ENCODE results near the gene CNOT2.
A peak's percentile ranks its signal among the peaks of the same experiment; 100 is the strongest.

CNOT2 gene

GRCh38 chr12:70353780-70354660, 110.8 kb downstream of the CNOT2 start:
- H3K4me3 ChIP-seq (ENCODE audit: low read length): no peak overlapping the region
- H3K9me3 ChIP-seq (ENCODE audit: control insufficient read depth, low read depth, low read length): no peaks in the 10 kb centered on the region
- H3K27ac ChIP-seq (ENCODE audit: low read length): no peak overlapping the region
- H3K36me3 ChIP-seq (ENCODE audit: control insufficient read depth, low read depth, low read length): peaks cover 20% of the 10 kb centered on the region
- no peaks in the 10 kb centered on the region for H3K27me3 ChIP-seq (ENCODE audit: control insufficient read depth, insufficient read depth, low read length)
- no peak overlapping the region for H3K9ac ChIP-seq (ENCODE audit: low read length)
- H3K4me1 ChIP-seq (ENCODE audit: control insufficient read depth, low read depth, low read length): no peaks in the 10 kb centered on the region

DNA sequence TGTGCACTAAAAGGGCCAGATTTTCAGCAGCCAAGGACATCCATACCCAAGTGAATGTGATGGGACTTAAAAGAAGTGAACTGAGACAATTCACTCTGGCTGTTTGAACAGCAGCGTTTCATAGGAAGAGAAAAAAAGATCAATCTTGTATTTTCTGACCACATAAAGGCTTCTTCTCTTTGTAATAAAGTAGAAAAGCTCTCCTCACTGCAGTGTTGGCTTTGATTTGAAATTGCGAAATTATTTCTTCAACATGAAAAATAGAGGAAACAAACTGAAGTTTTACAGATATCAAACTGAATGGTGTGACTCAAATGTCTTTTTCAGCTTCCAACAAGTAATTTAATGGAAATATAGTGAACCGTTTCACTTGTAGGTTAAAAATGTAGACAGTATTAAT, 111.6 kb downstream of the CNOT2 start:
- Histone ChIP-seq H3K9me3 (ENCODE audit: control insufficient read depth, low read depth, low read length) (no peaks in the 10 kb centered on the region), H3K27ac (ENCODE audit: low read length) (no peak overlapping the region), H3K27me3 (ENCODE audit: control insufficient read depth, insufficient read depth, low read length) (no peaks in the 10 kb centered on the region), H3K4me3 (ENCODE audit: low read length) (no peak overlapping the region), H3K4me1 (ENCODE audit: control insufficient read depth, low read depth, low read length) (no peaks in the 10 kb centered on the region), H3K36me3 (ENCODE audit: control insufficient read depth, low read depth, low read length) (peaks cover 17% of the 10 kb centered on the region), H3K9ac (ENCODE audit: low read length) (no peak overlapping the region)

DNA sequence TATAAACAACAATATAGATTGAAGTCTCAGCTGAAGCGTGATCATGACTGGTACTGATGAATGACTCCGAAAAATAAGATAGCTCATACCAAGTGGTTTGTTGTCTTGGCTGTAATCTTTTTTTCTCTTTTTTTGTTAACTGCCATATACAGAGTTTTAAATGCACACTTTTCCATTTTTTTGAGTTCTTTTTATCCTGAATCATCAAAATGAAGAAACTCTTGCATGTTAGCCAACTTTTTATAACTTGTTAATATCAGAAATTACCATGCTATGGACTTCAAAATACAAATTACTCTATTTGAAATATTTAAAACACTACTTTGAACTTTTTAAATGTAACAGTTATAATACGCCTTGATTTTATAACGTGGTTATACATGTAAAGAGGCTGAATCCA, 112.7 kb downstream of the CNOT2 start:
- Histone ChIP-seq H3K9me3 (ENCODE audit: control insufficient read depth, low read depth, low read length) (no peaks in the 10 kb centered on the region), H3K4me3 (ENCODE audit: low read length) (no peak overlapping the region), H3K9ac (ENCODE audit: low read length) (no peak overlapping the region), H3K27ac (ENCODE audit: low read length) (no peak overlapping the region), H3K4me1 (ENCODE audit: control insufficient read depth, low read depth, low read length) (peaks cover 10% of the 10 kb centered on the region), H3K27me3 (ENCODE audit: control insufficient read depth, insufficient read depth, low read length) (no peaks in the 10 kb centered on the region), H3K36me3 (ENCODE audit: control insufficient read depth, low read depth, low read length) (peaks cover 17% of the 10 kb centered on the region)

- Histone ChIP-seq H3K9ac (ENCODE audit: low read length) (no peak overlapping the region), H3K27me3 (ENCODE audit: control insufficient read depth, insufficient read depth, low read length) (peaks cover 10% of the 10 kb centered on the region), H3K9me3 (ENCODE audit: control insufficient read depth, low read depth, low read length) (no peaks in the 10 kb centered on the region), H3K4me3 (ENCODE audit: low read length) (no peak overlapping the region), H3K4me1 (ENCODE audit: control insufficient read depth, low read depth, low read length) (peaks cover 10% of the 10 kb centered on the region), H3K36me3 (ENCODE audit: control insufficient read depth, low read depth, low read length) (peaks cover 9% of the 10 kb centered on the region), H3K27ac (ENCODE audit: low read length) (no peak overlapping the region)
Observed at GRCh38 chr12:70359458-70360197, 116.4 kb downstream of the CNOT2 start.

- Histone ChIP-seq H3K27ac (ENCODE audit: low read length) (no peak overlapping the region), H3K4me3 (ENCODE audit: low read length) (no peak overlapping the region)
Observed at GRCh38 chr12:70360218-70360617, 117.0 kb downstream of the CNOT2 start.

DNA sequence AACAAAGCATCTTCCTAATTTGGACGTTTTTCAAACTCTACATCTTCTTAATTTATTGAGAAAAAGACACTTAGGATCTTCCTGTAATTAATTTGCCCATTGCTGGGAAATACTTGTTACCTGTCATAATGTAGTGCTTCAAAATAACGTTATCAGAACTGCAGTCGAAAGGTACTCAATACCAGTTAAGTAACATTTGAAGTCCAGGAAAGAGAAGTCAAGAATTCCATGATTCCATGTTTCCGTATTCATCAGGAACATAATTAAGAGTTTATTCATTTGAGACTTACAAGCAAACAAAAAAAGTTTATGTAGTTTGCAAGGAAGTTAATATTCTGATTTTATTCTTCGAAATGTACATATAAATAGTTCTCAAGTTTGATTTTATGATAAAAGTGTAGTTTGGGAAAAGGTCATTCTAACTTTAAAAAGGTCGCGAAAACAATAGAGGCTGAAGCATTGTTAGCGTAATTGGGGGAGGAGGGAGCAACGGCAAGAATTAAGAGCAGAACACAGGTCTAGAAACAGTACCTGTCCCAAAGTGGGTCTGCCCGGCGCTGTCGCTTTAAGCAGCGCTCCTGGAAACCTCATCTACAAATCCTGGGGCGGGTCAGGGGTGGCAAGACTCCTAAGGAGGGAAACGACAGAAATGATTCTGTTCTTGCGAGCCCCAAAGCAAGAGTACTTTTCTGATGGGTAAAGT, 121.6 kb downstream of the CNOT2 start:
- Histone ChIP-seq H3K27me3 (ENCODE audit: control insufficient read depth, insufficient read depth, low read length) (peaks cover 30% of the 10 kb centered on the region), H3K9me3 (ENCODE audit: control insufficient read depth, low read depth, low read length) (no peaks in the 10 kb centered on the region), H3K4me1 (ENCODE audit: control insufficient read depth, low read depth, low read length) (peaks cover 10% of the 10 kb centered on the region), H3K36me3 (ENCODE audit: control insufficient read depth, low read depth, low read length) (no peaks in the 10 kb centered on the region), H3K27ac (ENCODE audit: low read length) (no peak overlapping the region), H3K9ac (ENCODE audit: low read length) (no peak overlapping the region), H3K4me3 (ENCODE audit: low read length) (peak overlapping the region; percentile 93)

More at GRCh38 chr12:70360218-70360617, 117.0 kb downstream of the CNOT2 start:
- H3K27me3 ChIP-seq (ENCODE audit: control insufficient read depth, insufficient read depth, low read length): peaks cover 16% of the 10 kb centered on the region
- peaks cover 10% of the 10 kb centered on the region for H3K4me1 ChIP-seq (ENCODE audit: control insufficient read depth, low read depth, low read length)
- peaks cover 3% of the 10 kb centered on the region for H3K36me3 ChIP-seq (ENCODE audit: control insufficient read depth, low read depth, low read length)
- H3K9me3 ChIP-seq (ENCODE audit: control insufficient read depth, low read depth, low read length): no peaks in the 10 kb centered on the region
- H3K9ac ChIP-seq (ENCODE audit: low read length): no peak overlapping the region

DNA sequence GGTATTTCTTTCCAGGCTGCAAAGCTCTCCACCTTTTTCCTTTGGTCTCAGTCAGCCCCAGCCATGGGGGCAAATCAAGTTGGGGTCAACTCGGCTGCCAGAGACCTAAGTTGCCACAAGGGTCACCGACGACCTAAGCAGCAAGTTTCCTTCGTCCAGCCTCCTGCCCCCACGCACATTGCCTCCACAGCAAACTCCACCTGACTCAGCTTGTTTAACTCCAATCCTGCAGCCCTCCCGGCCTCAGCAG, 122.1 kb downstream of the CNOT2 start:
- peak overlapping the region; percentile 39 for H3K9ac ChIP-seq (ENCODE audit: low read length)
- H3K27me3 ChIP-seq (ENCODE audit: control insufficient read depth, insufficient read depth, low read length): peaks cover 30% of the 10 kb centered on the region
- H3K4me3 ChIP-seq (ENCODE audit: low read length): peak overlapping the region; percentile 93
- no peak overlapping the region for H3K27ac ChIP-seq (ENCODE audit: low read length)
- peaks cover 6% of the 10 kb centered on the region for H3K4me1 ChIP-seq (ENCODE audit: control insufficient read depth, low read depth, low read length)
- H3K36me3 ChIP-seq (ENCODE audit: control insufficient read depth, low read depth, low read length): no peaks in the 10 kb centered on the region
- no peaks in the 10 kb centered on the region for H3K9me3 ChIP-seq (ENCODE audit: control insufficient read depth, low read depth, low read length)

DNA sequence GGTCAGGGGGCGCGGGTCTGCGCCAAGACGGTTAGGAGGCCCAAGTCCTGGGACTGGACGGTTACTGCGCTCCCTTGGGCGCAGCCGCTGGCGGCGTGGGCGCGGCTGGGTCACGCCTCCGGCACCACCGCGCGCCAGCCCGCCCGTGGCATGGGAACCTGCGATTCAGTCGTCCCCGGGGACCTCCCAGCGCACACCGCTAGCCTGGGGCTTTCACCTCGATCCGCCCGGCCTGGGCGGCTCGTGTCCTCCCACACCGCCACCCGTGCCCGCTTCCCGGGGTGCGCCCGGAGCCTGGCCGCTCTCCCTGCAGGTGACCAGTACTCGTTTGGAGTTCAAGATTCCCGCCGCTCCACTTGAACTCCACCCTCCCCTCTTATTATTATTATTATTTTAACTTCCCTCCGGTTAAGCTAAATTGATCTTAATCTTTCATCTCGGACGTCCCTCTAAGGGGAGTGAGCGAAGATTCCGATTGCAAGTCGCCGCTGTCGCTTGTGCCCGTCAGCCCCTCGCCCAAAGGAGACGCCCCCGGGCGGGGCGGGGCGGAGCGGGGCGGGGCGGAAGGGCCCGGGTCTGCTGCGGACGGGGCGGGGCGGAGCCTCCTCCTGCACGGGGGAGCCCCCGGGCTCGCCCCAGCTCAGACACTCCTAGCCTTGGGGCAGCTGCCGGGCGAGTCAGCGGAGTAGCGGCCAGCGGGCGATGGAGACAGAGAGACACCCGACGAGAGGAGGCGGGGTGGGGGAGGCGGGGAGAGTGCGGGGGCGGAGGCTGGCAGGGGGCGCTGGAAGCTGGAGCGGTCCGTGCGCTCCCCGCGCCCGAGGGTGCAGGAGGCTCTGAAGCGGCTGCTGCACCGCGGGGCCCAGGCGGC, 122.7 kb downstream of the CNOT2 start, which contains the start of gene KCNMB4:
KCNMB4 (plus strand) TSS at position 643 of the 871 bp plus-strand sequence. CDS start 445 bp downstream, outside the sequence.
- no peaks in the 10 kb centered on the region for H3K36me3 ChIP-seq (ENCODE audit: control insufficient read depth, low read depth, low read length)
- H3K27me3 ChIP-seq (ENCODE audit: control insufficient read depth, insufficient read depth, low read length): peaks cover 30% of the 10 kb centered on the region
- no peaks in the 10 kb centered on the region for H3K9me3 ChIP-seq (ENCODE audit: control insufficient read depth, low read depth, low read length)
- H3K4me3 ChIP-seq (ENCODE audit: low read length): peak within 1 kb of the TSS; percentile 93
- peak within 1 kb of the TSS; percentile 60 for H3K9ac ChIP-seq (ENCODE audit: low read length)
- H3K4me1 ChIP-seq (ENCODE audit: control insufficient read depth, low read depth, low read length): peaks cover under 1% of the 10 kb centered on the region
- H3K27ac ChIP-seq (ENCODE audit: low read length): no peak within 1 kb of the TSS

DNA sequence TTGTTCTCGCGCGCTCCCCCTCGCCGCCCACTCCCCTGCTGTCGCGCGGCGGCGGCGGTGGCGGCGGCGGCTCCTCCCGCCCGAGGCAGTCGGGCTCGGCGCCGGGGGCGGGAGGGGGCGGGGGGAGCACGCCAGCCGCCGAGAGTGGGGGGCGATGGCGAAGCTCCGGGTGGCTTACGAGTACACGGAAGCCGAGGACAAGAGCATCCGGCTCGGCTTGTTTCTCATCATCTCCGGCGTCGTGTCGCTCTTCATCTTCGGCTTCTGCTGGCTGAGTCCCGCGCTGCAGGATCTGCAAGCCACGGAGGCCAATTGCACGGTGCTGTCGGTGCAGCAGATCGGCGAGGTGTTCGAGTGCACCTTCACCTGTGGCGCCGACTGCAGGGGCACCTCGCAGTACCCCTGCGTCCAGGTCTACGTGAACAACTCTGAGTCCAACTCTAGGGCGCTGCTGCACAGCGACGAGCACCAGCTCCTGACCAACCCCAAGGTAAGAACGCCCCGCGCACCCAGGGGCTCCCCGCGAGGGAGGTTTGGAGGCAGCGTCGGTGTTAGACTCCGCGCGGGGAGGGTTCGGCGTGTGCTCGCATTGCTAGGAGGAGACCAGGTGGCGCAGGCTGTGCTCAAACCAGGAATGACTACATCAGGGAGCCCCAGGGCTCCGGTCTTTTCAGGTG, 123.5 kb downstream of the CNOT2 start:
- no peak overlapping the region for H3K27ac ChIP-seq (ENCODE audit: low read length)
- peak overlapping the region; percentile 93 for H3K4me3 ChIP-seq (ENCODE audit: low read length)
- peak overlapping the region; percentile 60 for H3K9ac ChIP-seq (ENCODE audit: low read length)
- no peaks in the 10 kb centered on the region for H3K36me3 ChIP-seq (ENCODE audit: control insufficient read depth, low read depth, low read length)
- H3K4me1 ChIP-seq (ENCODE audit: control insufficient read depth, low read depth, low read length): no peaks in the 10 kb centered on the region
- no peaks in the 10 kb centered on the region for H3K9me3 ChIP-seq (ENCODE audit: control insufficient read depth, low read depth, low read length)
- H3K27me3 ChIP-seq (ENCODE audit: control insufficient read depth, insufficient read depth, low read length): peaks cover 30% of the 10 kb centered on the region

GRCh38 chr12:70367258-70368141, 124.3 kb downstream of the CNOT2 start:
- Histone ChIP-seq H3K9ac (ENCODE audit: low read length) (peak overlapping the region; percentile 60), H3K4me1 (ENCODE audit: control insufficient read depth, low read depth, low read length) (no peaks in the 10 kb centered on the region), H3K27me3 (ENCODE audit: control insufficient read depth, insufficient read depth, low read length) (peaks cover 30% of the 10 kb centered on the region), H3K27ac (ENCODE audit: low read length) (no peak overlapping the region), H3K4me3 (ENCODE audit: low read length) (peak overlapping the region; percentile 93), H3K9me3 (ENCODE audit: control insufficient read depth, low read depth, low read length) (no peaks in the 10 kb centered on the region), H3K36me3 (ENCODE audit: control insufficient read depth, low read depth, low read length) (no peaks in the 10 kb centered on the region)

All from iPS-18a (cell line).